Loucy (cell line): Measurements from ENCODE around the gene DNAI7.

Source experiments
- H2AFZ ChIP-seq: fragments of 200-600 bp; sonication (generic); 2 replicates; pipeline ENCODE4 v1.6.0; 2016; ENCODE audit warnings: antibody characterized with exemption, mild to moderate bottlenecking, low read length, moderate library complexity
- H3F3A ChIP-seq: fragments of 200-600 bp; 2 replicates; pipeline ENCODE4 v1.6.0; 2016; ENCODE audit warnings: antibody characterized with exemption, low read depth, mild to moderate bottlenecking
- H3K27me3 ChIP-seq: fragments of 200-600 bp; sonication (generic); 2 replicates; pipeline ENCODE4 v1.6.1; 2014; ENCODE audit warnings: low read length, mild to moderate bottlenecking; ENCODE audit not compliant: insufficient read depth, poor library complexity, severe bottlenecking
- H3K36me3 ChIP-seq: fragments of 200-600 bp; sonication (generic); 2 replicates; pipeline ENCODE4 v1.6.1; 2016; ENCODE audit warnings: low read length; ENCODE audit not compliant: insufficient read depth
- H3K4me1 ChIP-seq: fragments of 200-600 bp; sonication (generic); 2 replicates; pipeline ENCODE4 v1.5.1; 2014; ENCODE audit warnings: low read length, mild to moderate bottlenecking; ENCODE audit not compliant: insufficient read depth, poor library complexity, severe bottlenecking
- H3K4me2 ChIP-seq: fragments of 200-600 bp; sonication (generic); 2 replicates; pipeline ENCODE4 v1.6.0; 2014; ENCODE audit warnings: antibody characterized with exemption, low read length, low read depth, mild to moderate bottlenecking; ENCODE audit not compliant: poor library complexity, severe bottlenecking
- H3K4me3 ChIP-seq: fragments of 200-600 bp; sonication (generic); 2 replicates; pipeline ENCODE4 v1.5.1; 2014; ENCODE audit warnings: low read length, mild to moderate bottlenecking, mixed read lengths; ENCODE audit not compliant: poor library complexity, severe bottlenecking
- H3K79me2 ChIP-seq: fragments of 200-600 bp; sonication (generic); 2 replicates; pipeline ENCODE4 v1.6.1; 2014; ENCODE audit warnings: low read length; ENCODE audit not compliant: insufficient read depth
- H3K9ac ChIP-seq: fragments of 200-600 bp; sonication (generic); 2 replicates; pipeline ENCODE4 v1.6.0; 2014; ENCODE audit warnings: mild to moderate bottlenecking, low read depth, low read length, moderate library complexity; ENCODE audit not compliant: poor library complexity, severe bottlenecking
- H3K9me2 ChIP-seq: fragments of 200-600 bp; sonication (generic); replicated peaks from 2 replicates; pipeline ENCODE4 v1.6.1; 2016; ENCODE audit warnings: low read depth, low read length, mixed read lengths
- H3K9me3 ChIP-seq: fragments of 200-600 bp; sonication (generic); 2 replicates; pipeline ENCODE4 v1.6.1; 2014; ENCODE audit warnings: mild to moderate bottlenecking, antibody characterized with exemption, low read length, low read depth; ENCODE audit not compliant: insufficient read depth
- H4K20me1 ChIP-seq: fragments of 200-600 bp; sonication (generic); 2 replicates; pipeline ENCODE4 v1.6.0; 2014; ENCODE audit warnings: antibody characterized with exemption, low read length, mild to moderate bottlenecking; ENCODE audit not compliant: insufficient read depth, poor library complexity, severe bottlenecking
- EZH2phosphoT487 ChIP-seq: fragments of 200-600 bp; IDR thresholded peaks from 2 replicates; pipeline ENCODE4 v1.6.1; 2018; ENCODE audit warnings: antibody characterized with exemption, mild to moderate bottlenecking, moderate library complexity, borderline replicate concordance
- TF ChIP-seq, protein P1 (sequence below): fragments of 200-600 bp; sonication (generic); conservative IDR thresholded peaks from 2 replicates; pipeline ENCODE4 v1.5.1; 2014; ENCODE audit warnings: mild to moderate bottlenecking, antibody characterized with exemption, low read length

DNAI7 gene

DNA sequence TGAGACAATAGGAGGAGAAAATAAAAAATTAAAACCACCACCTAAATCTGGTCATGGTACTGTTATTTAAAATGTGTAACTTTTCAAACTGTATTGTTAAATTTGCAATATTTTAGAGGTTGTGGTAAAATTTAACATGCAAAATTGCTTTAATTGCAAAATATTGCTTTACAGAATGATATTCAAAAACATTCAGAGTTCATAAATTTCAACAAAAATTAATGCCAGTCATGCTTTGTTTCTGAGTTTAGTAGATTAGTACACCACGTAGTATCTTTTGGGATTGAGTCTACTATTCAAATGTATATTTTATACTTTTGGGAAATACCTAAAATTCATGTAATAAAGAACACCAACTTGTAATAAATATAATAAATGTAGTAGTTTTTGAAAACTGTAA is 18.4 kb upstream of the DNAI7 start:
- H3F3A ChIP-seq, result no peaks in the 10 kb centered on the region
- H3K4me3 ChIP-seq, result no peak overlapping the region
- H3K9me3 ChIP-seq, result no peaks in the 10 kb centered on the region
- peaks cover 5% of the 10 kb centered on the region for H3K79me2 ChIP-seq
- no peak overlapping the region for H3K4me2 ChIP-seq
- H2AFZ ChIP-seq, result no peak overlapping the region
- H3K9me2 ChIP-seq, result no peaks in the 10 kb centered on the region
- H3K4me1 ChIP-seq, result no peaks in the 10 kb centered on the region
- no peak overlapping the region for H3K9ac ChIP-seq
- TF ChIP-seq, protein P1, sequence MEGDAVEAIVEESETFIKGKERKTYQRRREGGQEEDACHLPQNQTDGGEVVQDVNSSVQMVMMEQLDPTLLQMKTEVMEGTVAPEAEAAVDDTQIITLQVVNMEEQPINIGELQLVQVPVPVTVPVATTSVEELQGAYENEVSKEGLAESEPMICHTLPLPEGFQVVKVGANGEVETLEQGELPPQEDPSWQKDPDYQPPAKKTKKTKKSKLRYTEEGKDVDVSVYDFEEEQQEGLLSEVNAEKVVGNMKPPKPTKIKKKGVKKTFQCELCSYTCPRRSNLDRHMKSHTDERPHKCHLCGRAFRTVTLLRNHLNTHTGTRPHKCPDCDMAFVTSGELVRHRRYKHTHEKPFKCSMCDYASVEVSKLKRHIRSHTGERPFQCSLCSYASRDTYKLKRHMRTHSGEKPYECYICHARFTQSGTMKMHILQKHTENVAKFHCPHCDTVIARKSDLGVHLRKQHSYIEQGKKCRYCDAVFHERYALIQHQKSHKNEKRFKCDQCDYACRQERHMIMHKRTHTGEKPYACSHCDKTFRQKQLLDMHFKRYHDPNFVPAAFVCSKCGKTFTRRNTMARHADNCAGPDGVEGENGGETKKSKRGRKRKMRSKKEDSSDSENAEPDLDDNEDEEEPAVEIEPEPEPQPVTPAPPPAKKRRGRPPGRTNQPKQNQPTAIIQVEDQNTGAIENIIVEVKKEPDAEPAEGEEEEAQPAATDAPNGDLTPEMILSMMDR, result no peak
- no peak for TF ChIP-seq EZH2phosphoT487
- peaks cover 10% of the 10 kb centered on the region for H4K20me1 ChIP-seq
- peaks cover 18% of the 10 kb centered on the region; the same call in 1 of the 2 replicates for H3K36me3 ChIP-seq
- H3K27me3 ChIP-seq, result no peaks in the 10 kb centered on the region

DNA sequence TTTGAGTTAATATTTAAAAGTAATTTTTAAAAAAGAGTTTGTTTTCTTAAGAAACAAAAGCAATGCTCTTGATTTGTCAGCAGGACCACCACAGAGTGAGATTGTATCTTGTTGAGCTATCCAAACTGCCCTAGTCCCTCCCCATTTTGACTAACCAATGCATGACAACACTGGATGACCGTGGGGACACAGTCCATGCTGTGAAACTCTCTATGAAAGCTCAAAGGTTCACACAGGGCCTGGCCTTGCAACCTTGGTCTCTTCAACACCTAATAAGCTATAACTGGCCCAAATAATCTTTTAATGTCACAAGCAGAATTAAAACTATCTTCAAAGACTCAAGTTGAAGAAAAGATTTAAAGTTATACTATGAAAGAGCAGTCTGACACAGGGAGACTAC is 13.6 kb upstream of the DNAI7 start:
- Histone ChIP-seq H3K36me3 (peaks cover 25% of the 10 kb centered on the region), H3K79me2 (no peaks in the 10 kb centered on the region), H3K27me3 (no peaks in the 10 kb centered on the region), H3K4me1 (no peaks in the 10 kb centered on the region), H3K9ac (no peak overlapping the region), H4K20me1 (peaks cover 5% of the 10 kb centered on the region), H3K4me2 (no peak overlapping the region), H3K9me2 (no peaks in the 10 kb centered on the region), H3K4me3 (no peak overlapping the region), H3K9me3 (no peaks in the 10 kb centered on the region), H3F3A (no peaks in the 10 kb centered on the region), H2AFZ (no peak overlapping the region)
- no peak for TF ChIP-seq EZH2phosphoT487
- TF ChIP-seq, protein P1, result no peak

DNA sequence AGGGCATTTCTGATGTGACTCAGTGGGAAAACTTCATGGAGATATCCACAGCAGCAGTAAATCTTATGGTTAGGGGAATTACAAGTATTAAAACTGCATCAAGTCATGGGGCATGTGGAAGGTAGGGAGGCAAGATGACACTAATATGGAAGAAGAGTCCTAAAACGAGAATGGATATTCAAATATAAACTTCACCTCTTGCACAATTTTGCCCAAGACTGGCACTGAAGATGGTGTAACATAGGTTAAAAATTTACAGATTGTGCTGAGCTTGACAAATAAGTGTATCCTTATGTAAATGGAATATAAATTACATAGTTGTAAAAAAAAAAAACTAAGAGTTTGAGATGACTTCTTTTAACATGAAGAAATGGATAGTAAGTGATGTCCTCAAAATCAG is 12.9 kb upstream of the DNAI7 start:
- no peaks in the 10 kb centered on the region for H3K4me1 ChIP-seq
- no peak overlapping the region for H2AFZ ChIP-seq
- no peak overlapping the region for H3K9ac ChIP-seq
- H3K36me3 ChIP-seq, result peaks cover 25% of the 10 kb centered on the region
- H3K4me3 ChIP-seq, result no peak overlapping the region
- no peaks in the 10 kb centered on the region for H3K27me3 ChIP-seq
- TF ChIP-seq, protein P1, result no peak
- H3K9me2 ChIP-seq, result no peaks in the 10 kb centered on the region
- H3F3A ChIP-seq, result no peaks in the 10 kb centered on the region
- H4K20me1 ChIP-seq, result peaks cover 5% of the 10 kb centered on the region
- no peaks in the 10 kb centered on the region for H3K79me2 ChIP-seq
- H3K9me3 ChIP-seq, result no peaks in the 10 kb centered on the region
- H3K4me2 ChIP-seq, result no peak overlapping the region
